Measurements from ENCODE around the gene CCL21.
A peak's percentile ranks its signal among the peaks of the same experiment; 100 is the strongest.
"Not testable (repeated sequence)": the region's sequence is repeated elsewhere in the genome, so short reads cannot be mapped to it uniquely, and the experiment has no call there.

Gene CCL21, protein sequence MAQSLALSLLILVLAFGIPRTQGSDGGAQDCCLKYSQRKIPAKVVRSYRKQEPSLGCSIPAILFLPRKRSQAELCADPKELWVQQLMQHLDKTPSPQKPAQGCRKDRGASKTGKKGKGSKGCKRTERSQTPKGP

GRCh38 chr9:34710023-34710422 is at the start of gene CCL21:
Gene CCL21 (minus strand): TSS chr9:34710136. CDS start chr9:34710066, 70 bp downstream.
- no peak for DNase-seq (ENCODE audit: low read depth)

DNA sequence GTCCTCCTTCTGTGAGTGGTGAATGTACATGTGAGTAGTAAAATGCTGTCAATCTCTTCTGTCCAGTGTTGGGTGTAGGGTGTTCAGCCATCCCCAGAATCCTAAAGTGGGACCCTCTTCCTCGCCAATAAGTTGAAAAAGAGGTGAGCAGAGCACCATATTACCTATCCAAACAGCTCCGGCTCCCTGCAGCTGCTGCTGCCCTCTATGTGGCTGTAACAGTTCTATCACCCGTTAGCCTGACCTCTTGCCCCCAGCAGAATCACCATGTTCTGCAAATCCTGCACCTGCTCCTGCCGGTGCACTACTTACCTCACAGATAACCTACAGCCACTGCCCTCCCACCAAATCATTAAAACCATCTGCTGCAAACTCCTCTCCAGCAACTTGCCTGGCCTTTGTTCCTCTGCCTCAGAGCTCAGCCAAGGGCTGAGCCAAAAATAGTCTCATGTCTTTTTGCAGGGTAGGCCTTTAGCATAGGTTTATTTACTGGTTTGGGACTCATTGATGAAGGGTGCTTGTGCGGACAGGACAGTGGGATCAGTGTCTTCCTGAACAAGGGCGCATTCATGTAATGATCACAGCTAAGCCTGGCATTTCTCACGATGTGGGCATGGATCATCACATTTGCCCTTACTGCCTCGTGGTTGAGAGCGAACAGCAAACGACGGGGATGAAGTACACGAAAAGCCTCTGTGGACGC is 49.6 kb upstream of the CCL21 start:
- no peak for DNase-seq (ENCODE audit: low read depth)

GRCh38 chr9:34750320-34750719 is 40.4 kb upstream of the CCL21 start:
- DNase-seq (ENCODE audit: low read depth), result not testable (repeated sequence)

GRCh38 chr9:34746526-34746925 is 36.6 kb upstream of the CCL21 start:
- no peak for DNase-seq (ENCODE audit: low read depth)

DNA sequence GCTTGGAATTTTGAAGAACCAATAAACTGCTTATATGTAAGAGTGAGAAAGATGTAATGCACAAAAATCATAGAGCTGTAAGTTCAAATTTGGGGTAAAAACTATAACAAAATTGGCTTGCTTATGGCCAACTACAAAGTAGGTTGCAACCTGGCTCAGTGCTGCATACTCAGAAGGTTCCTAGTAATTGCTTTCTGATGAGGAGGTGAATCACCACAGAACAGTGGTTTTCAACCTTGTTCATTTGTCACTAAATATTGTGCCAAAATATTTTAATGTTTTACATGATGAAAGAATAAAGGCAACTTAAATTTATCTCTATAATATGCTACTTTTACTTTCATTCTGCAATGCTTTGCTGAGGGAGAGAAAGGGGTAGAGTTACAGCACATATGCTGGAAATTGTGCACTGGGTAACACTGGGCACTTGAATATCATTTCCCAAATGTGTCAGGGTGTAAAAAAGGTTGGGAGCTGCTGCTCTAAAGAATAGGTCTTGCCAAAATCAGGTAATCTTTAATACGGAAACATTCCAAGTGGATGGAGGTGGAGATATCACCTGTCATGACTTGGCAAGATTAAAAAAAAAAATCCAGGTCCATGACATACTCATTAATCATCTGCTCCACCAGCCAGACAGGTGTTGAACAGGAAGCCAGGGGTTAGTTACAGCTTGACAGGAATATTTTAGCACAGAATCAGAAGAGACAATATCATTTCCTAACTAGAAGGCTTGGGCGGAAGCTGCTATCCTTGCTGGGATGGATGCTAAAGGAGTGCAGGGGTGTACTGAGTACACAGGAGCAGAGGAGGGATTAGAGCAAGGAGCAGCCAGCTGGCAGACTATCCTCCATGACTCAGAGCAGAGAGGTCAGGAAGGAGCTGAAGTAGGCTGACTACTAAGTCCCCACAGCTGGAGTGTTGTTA is 34.6 kb upstream of the CCL21 start:
- peak; percentile 79 for DNase-seq (ENCODE audit: low read depth)

DNA sequence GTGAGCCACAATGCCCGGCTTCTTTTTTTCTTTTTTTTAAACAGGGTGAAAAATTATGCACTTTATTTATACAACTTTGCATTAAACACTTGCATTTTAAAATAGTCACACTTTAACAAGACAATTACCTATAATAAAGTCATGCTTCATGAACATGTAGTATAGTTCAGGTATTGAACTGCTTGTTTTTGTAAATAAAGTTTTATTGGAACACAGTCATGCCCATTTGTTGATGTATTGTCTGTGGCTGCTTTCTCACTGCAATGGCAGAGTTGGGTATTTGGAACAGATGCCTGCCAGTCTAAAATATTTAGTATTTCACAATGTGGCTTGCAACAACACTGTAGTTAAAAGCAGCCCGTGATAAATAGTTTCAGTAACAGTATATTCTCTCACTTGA is 32.8 kb upstream of the CCL21 start:
- DNase-seq (ENCODE audit: low read depth), result no peak

DNA sequence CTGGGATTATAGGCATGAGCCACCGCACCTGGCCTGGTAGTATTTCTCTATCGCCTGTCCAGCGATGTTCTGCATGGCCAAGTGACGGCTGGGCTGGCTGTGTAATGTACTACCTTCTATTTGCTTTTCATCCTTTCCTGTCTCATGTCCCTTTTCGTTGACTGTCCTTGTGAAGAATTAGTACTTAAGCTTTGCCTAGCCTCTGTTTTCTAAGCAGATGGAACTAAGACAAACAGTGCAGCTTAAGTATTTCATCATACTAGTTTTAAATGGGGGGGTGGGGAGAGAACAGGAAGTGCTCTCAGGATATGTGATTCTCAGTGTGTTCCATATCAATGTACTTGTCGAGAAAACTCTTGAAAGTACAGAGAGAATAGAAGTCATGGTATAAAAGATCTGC is 31.7 kb upstream of the CCL21 start:
- peak; percentile 48 for DNase-seq (ENCODE audit: low read depth)

- DNase-seq (ENCODE audit: low read depth), result not testable (repeated sequence)
Observed at GRCh38 chr9:34740176-34740575, 30.2 kb upstream of the CCL21 start.

DNA sequence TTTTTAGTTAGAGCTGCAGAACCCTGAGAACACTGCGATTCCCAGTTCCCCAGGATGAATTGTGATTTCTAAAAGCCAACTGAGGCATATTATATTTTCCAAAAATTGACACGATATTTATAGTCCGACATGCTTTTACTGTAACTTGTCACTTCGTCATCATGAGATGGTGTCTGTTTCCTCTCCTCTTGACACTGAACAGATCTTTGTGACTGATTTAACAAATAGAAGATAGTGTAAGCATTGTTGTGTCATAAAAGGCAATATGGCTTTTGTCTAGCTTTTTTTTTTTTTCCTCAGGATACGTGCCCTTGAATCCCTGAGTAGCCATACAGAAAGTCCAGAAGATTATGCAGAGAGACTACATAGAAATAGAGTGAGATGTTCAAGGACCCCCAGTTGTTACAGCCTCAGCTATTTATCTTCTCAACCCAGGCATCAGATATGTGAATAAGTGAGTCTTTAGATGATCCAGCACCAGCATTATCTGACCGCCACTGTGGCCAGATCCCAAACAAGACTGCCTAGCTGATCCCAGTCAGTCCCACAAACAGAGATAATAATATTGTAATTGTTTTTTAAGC is 27.8 kb upstream of the CCL21 start:
- DNase-seq (ENCODE audit: low read depth), result no peak

GRCh38 chr9:34734720-34735119 is 24.8 kb upstream of the CCL21 start:
- DNase-seq (ENCODE audit: low read depth), result no peak

DNA sequence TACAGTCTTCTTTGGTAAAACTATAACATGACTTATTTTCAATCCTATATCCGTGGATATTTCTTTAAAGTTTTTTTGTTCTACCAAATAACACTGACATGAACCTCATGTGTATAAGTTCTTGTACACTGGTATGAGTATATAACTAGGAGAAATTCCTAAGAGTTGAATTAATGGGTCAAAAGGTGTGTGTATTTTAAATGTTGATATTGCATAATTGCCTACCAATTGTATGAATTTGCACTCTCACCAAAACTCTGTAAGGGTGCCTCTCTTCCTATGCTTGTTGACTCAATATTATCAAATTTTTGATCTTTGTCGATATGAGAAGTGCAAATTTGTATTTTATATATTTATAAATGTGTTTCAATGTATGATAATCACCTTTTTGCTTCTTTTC is 22.9 kb upstream of the CCL21 start:
- no peak for DNase-seq (ENCODE audit: low read depth)

DNA sequence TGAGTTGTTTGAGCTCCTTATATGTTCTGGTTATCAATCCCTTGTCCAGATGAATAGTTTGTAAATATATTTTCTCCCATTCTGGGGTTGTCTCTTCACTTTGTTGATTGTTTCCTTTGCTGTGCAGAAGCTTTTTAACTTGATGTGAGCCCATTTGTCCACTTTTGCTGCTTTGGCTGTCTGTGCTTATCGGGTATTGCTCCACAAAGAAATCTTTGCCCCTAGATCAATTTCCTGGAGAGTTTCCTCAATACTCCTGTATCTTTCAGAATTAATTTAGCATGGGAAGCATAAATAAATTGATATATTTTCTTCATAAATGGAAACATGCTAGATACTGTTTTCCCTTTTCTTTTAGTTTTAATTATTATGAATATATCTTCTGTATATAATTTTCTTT is 22.5 kb upstream of the CCL21 start:
- DNase-seq (ENCODE audit: low read depth), result no peak

DNA sequence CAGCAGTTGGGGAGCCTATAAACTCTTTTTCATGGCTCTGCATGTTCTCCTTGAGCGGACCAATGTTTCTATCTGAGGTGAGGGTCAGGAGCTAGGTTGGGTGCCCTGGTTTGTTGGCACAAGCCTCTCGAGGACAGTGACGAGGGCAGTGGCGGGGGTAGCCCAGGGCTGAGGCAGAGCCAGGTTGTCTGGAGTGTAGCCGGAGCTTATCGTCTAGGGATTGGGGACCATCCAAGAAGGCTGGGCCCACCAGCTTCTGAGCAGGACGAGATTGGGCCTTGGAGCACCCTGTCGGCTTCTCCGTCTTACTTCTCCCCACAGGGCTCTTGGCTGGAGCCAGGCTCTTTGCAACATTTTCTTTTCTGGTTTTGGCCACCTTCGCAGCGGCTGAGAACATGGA is 13.2 kb upstream of the CCL21 start:
- DNase-seq (ENCODE audit: low read depth), result no peak

DNA sequence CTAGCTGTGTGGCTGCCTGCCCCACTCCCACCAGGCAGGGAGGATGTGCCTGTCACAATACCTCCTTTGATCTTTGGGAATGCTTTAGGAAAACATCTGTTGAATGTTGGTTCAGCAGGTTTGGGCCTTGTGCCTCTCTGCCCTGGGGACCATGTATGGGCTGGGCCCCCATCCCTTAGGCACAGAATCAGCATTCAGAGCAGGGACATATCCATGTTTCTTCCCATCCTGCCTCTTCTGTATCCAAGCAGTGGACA is 9.8 kb upstream of the CCL21 start:
- DNase-seq (ENCODE audit: low read depth), result not testable (repeated sequence)

DNA sequence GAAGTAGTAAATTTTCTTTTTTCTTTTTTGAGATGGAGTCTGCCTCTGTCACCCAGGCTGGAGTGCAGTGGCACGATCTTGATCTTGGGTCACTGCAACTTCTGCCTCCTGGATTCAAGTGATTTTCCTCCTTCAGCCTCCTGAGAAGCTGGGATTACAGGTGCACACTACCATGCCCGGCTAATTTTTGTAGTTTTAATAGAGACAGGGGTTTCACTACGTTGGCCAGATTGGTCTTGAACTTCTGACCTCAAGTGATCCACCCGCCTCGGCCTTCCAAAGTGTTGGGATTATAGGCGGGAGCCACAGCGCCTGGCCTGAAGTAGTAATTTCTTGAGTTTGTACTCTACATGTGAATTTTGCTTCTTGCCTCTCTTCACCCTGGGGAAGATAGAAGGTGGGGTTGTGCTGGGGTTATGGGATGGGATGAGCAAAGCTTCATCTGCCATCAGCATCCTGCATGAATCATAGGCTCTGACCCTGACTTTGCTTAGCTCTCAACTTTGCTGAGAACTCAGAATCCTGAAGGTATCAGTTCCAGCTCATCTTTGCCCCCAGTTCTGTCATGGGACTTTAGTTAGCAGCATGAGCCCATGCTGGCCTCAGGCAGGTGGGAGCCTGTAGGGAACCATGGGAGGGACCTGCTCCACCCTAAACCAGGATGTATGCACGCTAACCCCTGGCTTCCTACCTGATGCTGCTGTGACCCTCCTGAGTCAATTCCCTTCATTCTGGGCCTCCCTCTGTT is 9.3 kb upstream of the CCL21 start:
- no peak for DNase-seq (ENCODE audit: low read depth)

DNA sequence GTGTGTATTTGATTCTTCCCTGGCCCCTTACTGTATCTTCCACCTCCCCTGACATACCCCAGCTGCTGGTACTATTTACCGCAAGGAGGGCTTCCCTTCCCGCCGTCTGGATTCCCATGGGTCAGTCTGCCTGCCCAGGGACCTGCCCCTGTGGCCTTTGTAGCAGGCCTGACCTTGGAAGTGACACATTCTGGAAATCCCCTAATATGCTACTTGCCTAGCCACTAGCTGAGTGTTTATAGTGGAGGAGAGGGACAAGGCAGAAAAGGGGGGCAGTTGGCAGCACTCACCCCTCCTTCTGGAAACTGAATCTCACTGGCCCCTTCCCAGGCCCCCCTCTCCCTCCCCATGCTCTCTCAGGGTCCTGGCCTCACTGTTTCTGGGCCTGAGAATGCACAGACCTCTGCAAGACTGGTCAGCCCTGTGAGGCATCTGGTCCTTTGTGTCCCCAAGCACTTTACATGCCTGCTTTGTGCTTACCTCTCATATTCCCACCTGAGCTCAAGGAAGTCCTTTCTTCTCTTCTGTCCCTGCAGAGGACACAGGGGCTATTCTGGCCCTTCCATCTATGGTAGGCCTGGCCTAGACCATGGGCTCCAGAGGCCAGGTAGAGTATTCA is 8.2 kb upstream of the CCL21 start:
- DNase-seq (ENCODE audit: low read depth), result no peak

GRCh38 chr9:34716711-34717110 is 6.8 kb upstream of the CCL21 start:
- DNase-seq (ENCODE audit: low read depth), result no peak

DNA sequence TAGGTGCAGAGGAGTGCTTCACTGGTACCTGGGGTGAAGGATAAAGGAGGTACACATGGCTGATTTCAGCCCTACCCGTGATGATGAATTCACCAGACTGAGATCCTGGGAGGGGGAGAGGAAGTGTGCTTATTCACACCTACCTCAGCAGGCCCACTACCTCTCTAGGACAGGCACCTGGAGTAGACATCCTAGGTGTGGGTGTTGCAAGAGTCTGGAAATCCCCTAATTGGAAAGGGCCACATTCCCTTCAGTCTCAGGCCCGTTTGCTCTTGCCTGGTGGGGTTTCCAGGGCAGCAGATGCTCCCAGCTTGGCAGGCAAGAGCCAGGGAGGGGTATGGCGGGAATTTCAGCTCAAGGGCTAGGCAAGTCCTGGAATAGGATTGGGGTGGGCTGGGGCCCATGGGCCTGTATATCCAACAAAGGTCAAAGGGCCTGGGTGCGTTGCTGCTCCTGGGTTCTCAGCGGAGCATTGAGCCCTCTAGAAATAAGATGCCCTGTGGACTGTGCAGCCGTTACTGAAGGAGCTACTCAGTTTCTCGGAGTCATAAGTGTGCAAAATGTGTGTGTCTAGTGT is 5.8 kb upstream of the CCL21 start:
- no peak for DNase-seq (ENCODE audit: low read depth)

GRCh38 chr9:34714007-34714406 is 4.1 kb upstream of the CCL21 start:
- no peak for DNase-seq (ENCODE audit: low read depth)

DNA sequence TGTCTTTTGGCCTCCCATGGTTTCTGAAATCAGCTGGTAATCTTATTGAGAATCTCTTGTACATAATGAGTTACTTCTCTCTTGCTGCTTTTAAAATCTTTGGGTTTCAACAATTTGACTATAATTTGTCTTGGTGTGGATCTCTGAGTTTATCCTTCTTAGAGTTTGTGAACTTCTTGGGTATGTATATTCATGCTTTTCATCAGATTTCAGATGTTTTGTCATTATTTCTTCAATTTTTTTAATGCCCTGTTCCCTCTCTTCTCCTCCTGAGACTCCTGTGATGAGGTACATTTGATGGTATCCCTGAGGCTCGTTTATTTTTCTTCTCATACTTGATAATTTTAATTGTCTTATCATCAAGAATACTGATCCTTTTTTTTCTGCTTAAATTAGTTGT is 2.2 kb upstream of the CCL21 start:
- DNase-seq (ENCODE audit: low read depth), result no peak

DNA sequence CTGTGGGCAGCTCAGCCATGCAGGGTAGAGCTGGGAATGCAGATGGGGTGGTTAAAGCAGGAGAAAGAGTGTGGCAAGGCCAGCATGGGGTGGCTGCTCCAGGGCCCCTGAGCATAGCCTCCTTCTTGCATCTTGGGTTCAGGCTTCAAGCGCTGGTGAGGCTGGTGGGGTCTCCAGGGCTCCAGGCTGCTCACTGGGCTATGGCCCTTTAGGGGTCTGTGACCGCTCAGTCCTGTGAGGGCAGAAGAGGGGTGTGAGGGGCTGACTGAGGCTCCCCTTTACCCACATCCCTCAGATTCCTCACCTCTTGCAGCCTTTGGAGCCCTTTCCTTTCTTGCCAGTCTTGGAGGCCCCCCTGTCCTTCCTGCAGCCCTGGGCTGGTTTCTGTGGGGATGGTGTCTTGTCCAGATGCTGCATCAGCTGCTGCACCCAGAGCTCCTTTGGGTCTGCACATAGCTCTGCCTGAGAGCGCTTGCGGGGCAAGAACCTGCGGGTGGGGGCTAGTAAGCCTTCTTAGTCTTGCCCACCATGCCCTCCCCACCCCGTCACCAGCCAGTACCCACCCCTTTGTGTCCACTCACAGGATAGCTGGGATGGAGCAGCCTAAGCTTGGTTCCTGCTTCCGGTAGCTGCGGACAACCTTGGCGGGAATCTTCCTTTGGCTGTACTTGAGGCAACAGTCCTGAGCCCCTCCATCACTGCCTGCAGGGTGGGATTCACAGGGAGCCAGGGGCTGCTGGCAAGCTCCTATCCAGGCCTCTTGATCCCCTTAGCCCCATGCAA is 549 bp downstream of the CCL21 start:
- no peak for DNase-seq (ENCODE audit: low read depth)

Measured in iris pigment epithelial cell (primary cell).